K562 (cell line): ENCODE results near the gene MYOZ3. TPM values are rescaled to one million over a fixed set of nuclear protein-coding genes. Genes with fewer than 3 reads are reported as not detected.

Source experiments
- ATAC-seq: fragments of 200-7000 bp; cut with Tn5 transposase; 3 replicates; pipeline ENCODE4 v1.9.1; 2020; ENCODE audit warnings: moderate library complexity
- BruUV-seq: library from RNA; stranded (reverse); fragments of 400-500 nt; replicated peaks from 2 replicates; lab custom pipeline; 2021; lab: Mats Ljungman, UMichigan
- CTCF ChIA-PET: fragments of 300-600 bp; formaldehyde crosslinking; extraction: SDS; loops from one replicate; lab custom pipeline; 2021; ENCODE audit warnings: low intra/inter-chr PET ratio; lab: Yijun Ruan, JAX
- POLR2A ChIA-PET: fragments of 300-600, 350-650 bp; sonication (Branson Sonifier 250); formaldehyde crosslinking; extraction: SDS; loops from one replicate; lab custom pipeline; 2021; ENCODE audit warnings: antibody characterized with exemption, inconsistent platforms; lab: Yijun Ruan, JAX
- DNase-seq, 4 experiments: peaks; one replicate each; pipeline versions ENCODE4 v3.0.0 to v3.0.0-alpha.2; 2011 to 2018; ENCODE audit warnings: low spot score in 3 of 4, mixed read lengths in 3 of 4; ENCODE audit errors: extremely low read depth in 1 of 4
- FAIRE-seq: peaks from 2 replicates; lab custom pipeline; 2011; peaks lifted over from hg19 to GRCh38; lab: Jason Lieb, UNC
- H2AFZ ChIP-seq: 2 replicates; pipeline ENCODE4 v1.6.0; 2011; ENCODE audit warnings: low read depth, low read length, control low read depth, inconsistent platforms
- H3K27ac ChIP-seq: fragments of 200-600 bp; 3 replicates; pipeline ENCODE4 v1.8.0; 2011; ENCODE audit warnings: low read depth, mild to moderate bottlenecking, control low read depth, inconsistent platforms, low read length, moderate library complexity, mixed read lengths; ENCODE audit errors: extremely low read depth
- H3K27me3 ChIP-seq, 2 experiments: fragments of 300-600 bp in 1 of 2; 2 replicates in 1 of 2; 3 replicates in 1 of 2; pipeline versions ENCODE4 v1.6.0 to v1.8.0; 2011; ENCODE audit warnings: inconsistent platforms in 2 of 2, low read length in 2 of 2, mild to moderate bottlenecking in 1 of 2, mixed read lengths in 1 of 2, moderate library complexity in 1 of 2; ENCODE audit not compliant: control insufficient read depth in 2 of 2, insufficient read depth in 2 of 2
- H3K36me3 ChIP-seq: fragments of 300-600 bp; 3 replicates; pipeline ENCODE4 v1.8.0; 2011; ENCODE audit warnings: mild to moderate bottlenecking, low read length, inconsistent platforms; ENCODE audit not compliant: control insufficient read depth, insufficient read depth
- H3K4me1 ChIP-seq, 2 experiments: fragments of 200-600 bp in 1 of 2; replicated peaks in 1 of 2; 2 replicates in 1 of 2; 3 replicates in 1 of 2; pipeline versions ENCODE4 v1.5.1 to v1.8.0; 2011; ENCODE audit warnings: inconsistent platforms in 2 of 2, low read length in 2 of 2, mild to moderate bottlenecking in 1 of 2, mixed read lengths in 1 of 2, moderate library complexity in 1 of 2; ENCODE audit not compliant: control insufficient read depth in 2 of 2, insufficient read depth in 2 of 2
- H3K4me2 ChIP-seq: 2 replicates; pipeline ENCODE4 v1.6.1; 2011; ENCODE audit warnings: low read length, control low read depth, inconsistent platforms, mixed read lengths; ENCODE audit not compliant: insufficient read depth
- H3K4me3 ChIP-seq: fragments of 200-600 bp; sonication (generic), shearing (Covaris generic); 2 replicates; pipeline ENCODE4 v1.5.1; 2016; ENCODE audit warnings: control low read depth, inconsistent platforms
- H3K79me2 ChIP-seq: fragments of 200-600 bp; 3 replicates; pipeline ENCODE4 v1.8.0; 2011; ENCODE audit warnings: low read length, inconsistent platforms; ENCODE audit not compliant: control insufficient read depth, insufficient read depth
- H3K9ac ChIP-seq, 2 experiments: 2 replicates each; pipeline versions ENCODE4 v1.6.0 to v1.6.1; 2011; ENCODE audit warnings: low read depth in 2 of 2, low read length in 2 of 2, control low read depth in 1 of 2, inconsistent platforms in 1 of 2, mild to moderate bottlenecking in 1 of 2, mixed read lengths in 1 of 2; ENCODE audit not compliant: insufficient read depth in 1 of 2
- H3K9me1 ChIP-seq: one replicate; pipeline ENCODE4 v1.6.0; 2011; ENCODE audit warnings: inconsistent platforms, mild to moderate bottlenecking, low read length, moderate library complexity; ENCODE audit not compliant: control insufficient read depth, insufficient read depth
- H3K9me3 ChIP-seq: replicated peaks from 2 replicates; pipeline ENCODE4 v1.5.1; 2011; ENCODE audit warnings: low read depth, low read length, inconsistent platforms; ENCODE audit not compliant: control insufficient read depth, insufficient read depth
- H4K20me1 ChIP-seq: replicated peaks from 2 replicates; pipeline ENCODE4 v1.6.1; 2011; ENCODE audit warnings: low read length, inconsistent platforms, mixed read lengths; ENCODE audit not compliant: control insufficient read depth, insufficient read depth
- ARID3A ChIP-seq: IDR thresholded peaks from 2 replicates; pipeline ENCODE4 v1.6.1; 2012; ENCODE audit warnings: low read depth, low read length, improper control_type of control experiment, borderline replicate concordance
- DACH1 ChIP-seq: fragments of 450-650 bp; IDR thresholded peaks from 2 replicates; pipeline ENCODE4 v1.6.1; 2018; ENCODE audit not compliant: partially characterized antibody
- ESRRB ChIP-seq: fragments of 250-450 bp; sonication (Bioruptor Pico); IDR thresholded peaks from 2 replicates; pipeline ENCODE4 v1.5.0; 2020; ENCODE audit warnings: mild to moderate bottlenecking, moderate library complexity, borderline replicate concordance
- MYNN ChIP-seq, 2 experiments: sonication (generic); formaldehyde crosslinking in 1 of 2; IDR thresholded peaks; 2 replicates each; pipeline versions ENCODE4 v1.5.0 to v1.6.1; 2016 to 2020; ENCODE audit warnings: antibody characterized with exemption in 1 of 2, missing genetic modification reagents in 1 of 2
- NCOA4 ChIP-seq: fragments of 450-650 bp; IDR thresholded peaks from 2 replicates; pipeline ENCODE4 v1.6.1; 2018; ENCODE audit warnings: mild to moderate bottlenecking; ENCODE audit not compliant: partially characterized antibody
- PHF8 ChIP-seq: fragments of 200-600 bp; sonication (generic); IDR thresholded peaks from 2 replicates; pipeline ENCODE4 v1.6.1; 2012; ENCODE audit warnings: mixed run types, mild to moderate bottlenecking, inconsistent platforms, low read length, moderate library complexity, borderline replicate concordance
- PRMT5 ChIP-seq: sonication (generic); formaldehyde crosslinking; IDR thresholded peaks from 2 replicates; pipeline ENCODE4 v1.5.0; 2020; ENCODE audit warnings: missing genetic modification reagents
- SMARCC2 ChIP-seq: fragments of 450-650 bp; IDR thresholded peaks from 2 replicates; pipeline ENCODE4 v1.6.1; 2017; ENCODE audit warnings: antibody characterized with exemption, moderate library complexity, mild to moderate bottlenecking, low read depth
- ZC3H11A ChIP-seq: IDR thresholded peaks from 2 replicates; pipeline ENCODE4 v1.6.1; 2012; ENCODE audit warnings: low read depth, low read length, improper control_type of control experiment
- ZFPM2 ChIP-seq: fragments of 250-450 bp; sonication (Bioruptor Pico); IDR thresholded peaks from 2 replicates; pipeline ENCODE4 v1.5.1; 2022; ENCODE audit warnings: mild to moderate bottlenecking
- ZFX ChIP-seq: sonication (generic); formaldehyde crosslinking; IDR thresholded peaks from 2 replicates; pipeline ENCODE4 v1.8.0; 2022; ENCODE audit warnings: mild to moderate bottlenecking, missing genetic modification reagents, moderate library complexity
- ZNF699 ChIP-seq: fragments of 250-450 bp; sonication (Bioruptor Pico); IDR thresholded peaks from 2 replicates; pipeline ENCODE4 v1.8.0; 2021; ENCODE audit warnings: mild to moderate bottlenecking, moderate library complexity; ENCODE audit not compliant: insufficient replicate concordance
- WGBS: fragments of 100-300 bp; shearing (Covaris generic); methylation state at CpG from one replicate; pipeline ENCODE4 v1.1.6; 2016; ENCODE audit warnings: low coverage, mixed read lengths; ENCODE audit not compliant: insufficient coverage; ENCODE audit errors: missing lambda C conversion rate; 5-methylcytosine and 5-hydroxymethylcytosine counted together
- in situ Hi-C: fragments of 300-500 bp; cut with MboI; formaldehyde crosslinking; loops from 4 replicates; pipeline ENCODE4 v1.15.0; 2018; ENCODE audit warnings: inconsistent platforms, mixed read lengths
- intact Hi-C: fragments of 100-400 bp; cut with micrococcal nuclease; formaldehyde crosslinking; loops from 2 replicates; pipeline ENCODE4 v1.14.2; 2022
- polyA plus RNA-seq, 8 experiments: library from polyadenylated mRNA; depleted of rRNA in 4 of 8; stranded (reverse) in 5 of 8; unstranded in 3 of 8; fragments of >200 nt; fragmentation: Nextera tagmentation in 2 of 8; fragmentation: Illumina TruSeq in 1 of 8; extraction: Ambion mirVana in 2 of 8; extraction: Trizol in 1 of 8; gene quantifications; 2 replicates each; pipeline versions ENCODE4 v1.2.1 to v1.2.3, GENCODE V29; 2011 to 2014; ENCODE audit warnings: inconsistent platforms in 1 of 8, missing spikeins in 1 of 8
- total RNA-seq, 7 experiments: library from RNA; depleted of rRNA in 6 of 7; stranded (reverse); fragments of >200 nt in 6 of 7; fragmentation: Illumina TruSeq in 2 of 7; extraction: Trizol in 2 of 7; gene quantifications; 2 replicates each; pipeline versions ENCODE4 v1.2.1 to v1.2.3, GENCODE V29; 2011 to 2021; ENCODE audit warnings: low replicate concordance in 1 of 7
- TF ChIP-seq, protein P1 (sequence below): fragments of 450-650 bp; formaldehyde crosslinking; IDR thresholded peaks from 2 replicates; pipeline ENCODE4 v1.4.0; 2022; ENCODE audit warnings: mild to moderate bottlenecking, moderate library complexity
- TF ChIP-seq, protein P2 (sequence below): sonication (generic); formaldehyde crosslinking; IDR thresholded peaks from 2 replicates; pipeline ENCODE4 v1.5.0; 2020; ENCODE audit warnings: missing genetic modification reagents
- TF ChIP-seq, protein P3 (sequence below): sonication (generic); formaldehyde crosslinking; IDR thresholded peaks from 2 replicates; pipeline ENCODE4 v1.8.1; 2022; ENCODE audit warnings: missing genetic modification reagents

Gene MYOZ3
- total and polyA plus RNA-seq, 9 of the 15 experiments (the other 6 are each of a cell fraction or from before 2014, with no cell fraction given) = not detected

- in situ Hi-C loops (no loop called here), intact Hi-C loops (no loop called here)
- no peak overlapping the region for H2AFZ ChIP-seq
- no peak for DNase-seq
- H3K4me2 ChIP-seq = no peak overlapping the region
- ChIA-PET CTCF (no interaction called here), POLR2A (interaction anchor here (1.0 to 1.9 kb wide), 3 partner anchors 9 to 20 kb away, joined by 3 to 7 read pairs (median 5); partner anchors contain the start of gene RBM22)
- TF ChIP-seq ESRRB (CRISPR knock-in tag) = no peak
- TF ChIP-seq ZNF699 (CRISPR knock-in tag) = no peak
- TF ChIP-seq ARID3A = no peak
- TF ChIP-seq, protein P1, sequence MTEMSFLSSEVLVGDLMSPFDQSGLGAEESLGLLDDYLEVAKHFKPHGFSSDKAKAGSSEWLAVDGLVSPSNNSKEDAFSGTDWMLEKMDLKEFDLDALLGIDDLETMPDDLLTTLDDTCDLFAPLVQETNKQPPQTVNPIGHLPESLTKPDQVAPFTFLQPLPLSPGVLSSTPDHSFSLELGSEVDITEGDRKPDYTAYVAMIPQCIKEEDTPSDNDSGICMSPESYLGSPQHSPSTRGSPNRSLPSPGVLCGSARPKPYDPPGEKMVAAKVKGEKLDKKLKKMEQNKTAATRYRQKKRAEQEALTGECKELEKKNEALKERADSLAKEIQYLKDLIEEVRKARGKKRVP (CRISPR knock-in tag) = no peak
- TF ChIP-seq NCOA4 = no peak
- TF ChIP-seq, protein P2, sequence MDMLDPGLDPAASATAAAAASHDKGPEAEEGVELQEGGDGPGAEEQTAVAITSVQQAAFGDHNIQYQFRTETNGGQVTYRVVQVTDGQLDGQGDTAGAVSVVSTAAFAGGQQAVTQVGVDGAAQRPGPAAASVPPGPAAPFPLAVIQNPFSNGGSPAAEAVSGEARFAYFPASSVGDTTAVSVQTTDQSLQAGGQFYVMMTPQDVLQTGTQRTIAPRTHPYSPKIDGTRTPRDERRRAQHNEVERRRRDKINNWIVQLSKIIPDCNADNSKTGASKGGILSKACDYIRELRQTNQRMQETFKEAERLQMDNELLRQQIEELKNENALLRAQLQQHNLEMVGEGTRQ (CRISPR knock-in tag) = no peak
- TF ChIP-seq PHF8 = no peak
- TF ChIP-seq ZFPM2 = no peak
- no peak for TF ChIP-seq SMARCC2
- TF ChIP-seq ZC3H11A = no peak
- TF ChIP-seq, protein P3, sequence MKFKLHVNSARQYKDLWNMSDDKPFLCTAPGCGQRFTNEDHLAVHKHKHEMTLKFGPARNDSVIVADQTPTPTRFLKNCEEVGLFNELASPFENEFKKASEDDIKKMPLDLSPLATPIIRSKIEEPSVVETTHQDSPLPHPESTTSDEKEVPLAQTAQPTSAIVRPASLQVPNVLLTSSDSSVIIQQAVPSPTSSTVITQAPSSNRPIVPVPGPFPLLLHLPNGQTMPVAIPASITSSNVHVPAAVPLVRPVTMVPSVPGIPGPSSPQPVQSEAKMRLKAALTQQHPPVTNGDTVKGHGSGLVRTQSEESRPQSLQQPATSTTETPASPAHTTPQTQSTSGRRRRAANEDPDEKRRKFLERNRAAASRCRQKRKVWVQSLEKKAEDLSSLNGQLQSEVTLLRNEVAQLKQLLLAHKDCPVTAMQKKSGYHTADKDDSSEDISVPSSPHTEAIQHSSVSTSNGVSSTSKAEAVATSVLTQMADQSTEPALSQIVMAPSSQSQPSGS (CRISPR knock-in tag) = no peak
- no peak for TF ChIP-seq PRMT5 (CRISPR knock-in tag)
- no peak for TF ChIP-seq MYNN (IDR thresholded peaks at IDR 0.05)
- TF ChIP-seq MYNN (CRISPR knock-in tag; IDR thresholded peaks at IDR 0.05) = no peak
- TF ChIP-seq DACH1 = no peak
- TF ChIP-seq ZFX (CRISPR knock-in tag) = no peak
- FAIRE-seq = no peak
- no TSS peak for BruUV-seq
- H4K20me1 ChIP-seq = no peaks in the 10 kb centered on the region
- no peak overlapping the region for H3K4me3 ChIP-seq
- H3K9me3 ChIP-seq = no peaks in the 10 kb centered on the region
- no peaks in the 10 kb centered on the region for H3K4me1 ChIP-seq
- no peaks in the 10 kb centered on the region for H3K79me2 ChIP-seq
- H3K9me1 ChIP-seq = no peaks in the 10 kb centered on the region
- no peak overlapping the region for H3K27ac ChIP-seq
- H3K9ac ChIP-seq = no peak overlapping the region
- H3K27me3 ChIP-seq = no peaks in the 10 kb centered on the region
- H3K36me3 ChIP-seq = peaks cover 38% of the 10 kb centered on the region
- WGBS = 57% methylated on average over 1 of the region's 1 CpG
- no peak for ATAC-seq
These were observed 28.1 kb downstream of the MYOZ3 start for GRCh38 chr5:150689120-150689519.
